Liver (tissue), 3 donors: Measurements from ENCODE around the gene SNX13.

ENCODE experiments used
- RAD21 ChIP-seq, 2 donors: IDR thresholded peaks; 2 replicates each; pipeline ENCODE4 v1.6.1; 2016; ENCODE audit warnings: antibody characterized with exemption in 2 of 2, mild to moderate bottlenecking in 2 of 2
- YY1 ChIP-seq: IDR thresholded peaks from 2 replicates; pipeline ENCODE4 v1.6.1; 2016; ENCODE audit warnings: antibody characterized with exemption, mild to moderate bottlenecking
- TF ChIP-seq, protein P1 (sequence below): IDR thresholded peaks from 2 replicates; pipeline ENCODE4 v1.6.1; 2016; ENCODE audit warnings: antibody characterized with exemption, mild to moderate bottlenecking
- TF ChIP-seq, protein P2 (sequence below): fragments of 150-350 bp; IDR thresholded peaks from 2 replicates; pipeline ENCODE4 v1.5.1; 2017; ENCODE audit warnings: improper control_type of control experiment, low read depth, low read length; ENCODE audit not compliant: missing input control
- donor health status: healthy.
- donor health status: healthy.

DNA sequence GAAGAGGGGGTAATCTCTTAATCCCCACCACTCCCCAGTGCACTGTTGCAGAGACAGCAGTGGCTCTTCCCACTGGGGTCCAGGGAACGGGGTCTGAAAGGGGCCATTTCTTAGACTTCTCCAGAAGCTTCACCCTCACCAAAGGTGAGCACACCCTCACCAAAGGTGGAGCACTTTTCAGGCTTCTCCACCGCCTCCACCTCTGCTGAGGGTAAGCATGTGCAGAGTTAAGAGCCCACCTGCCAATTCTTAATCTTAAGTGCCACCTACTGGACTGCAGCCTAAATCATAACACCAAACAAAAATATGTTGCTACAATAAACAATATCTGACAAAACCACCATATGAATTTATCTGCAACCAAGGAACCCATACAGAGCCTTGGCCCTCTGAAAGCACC is 27.0 kb downstream of the SNX13 start:
- TF ChIP-seq, protein P1, sequence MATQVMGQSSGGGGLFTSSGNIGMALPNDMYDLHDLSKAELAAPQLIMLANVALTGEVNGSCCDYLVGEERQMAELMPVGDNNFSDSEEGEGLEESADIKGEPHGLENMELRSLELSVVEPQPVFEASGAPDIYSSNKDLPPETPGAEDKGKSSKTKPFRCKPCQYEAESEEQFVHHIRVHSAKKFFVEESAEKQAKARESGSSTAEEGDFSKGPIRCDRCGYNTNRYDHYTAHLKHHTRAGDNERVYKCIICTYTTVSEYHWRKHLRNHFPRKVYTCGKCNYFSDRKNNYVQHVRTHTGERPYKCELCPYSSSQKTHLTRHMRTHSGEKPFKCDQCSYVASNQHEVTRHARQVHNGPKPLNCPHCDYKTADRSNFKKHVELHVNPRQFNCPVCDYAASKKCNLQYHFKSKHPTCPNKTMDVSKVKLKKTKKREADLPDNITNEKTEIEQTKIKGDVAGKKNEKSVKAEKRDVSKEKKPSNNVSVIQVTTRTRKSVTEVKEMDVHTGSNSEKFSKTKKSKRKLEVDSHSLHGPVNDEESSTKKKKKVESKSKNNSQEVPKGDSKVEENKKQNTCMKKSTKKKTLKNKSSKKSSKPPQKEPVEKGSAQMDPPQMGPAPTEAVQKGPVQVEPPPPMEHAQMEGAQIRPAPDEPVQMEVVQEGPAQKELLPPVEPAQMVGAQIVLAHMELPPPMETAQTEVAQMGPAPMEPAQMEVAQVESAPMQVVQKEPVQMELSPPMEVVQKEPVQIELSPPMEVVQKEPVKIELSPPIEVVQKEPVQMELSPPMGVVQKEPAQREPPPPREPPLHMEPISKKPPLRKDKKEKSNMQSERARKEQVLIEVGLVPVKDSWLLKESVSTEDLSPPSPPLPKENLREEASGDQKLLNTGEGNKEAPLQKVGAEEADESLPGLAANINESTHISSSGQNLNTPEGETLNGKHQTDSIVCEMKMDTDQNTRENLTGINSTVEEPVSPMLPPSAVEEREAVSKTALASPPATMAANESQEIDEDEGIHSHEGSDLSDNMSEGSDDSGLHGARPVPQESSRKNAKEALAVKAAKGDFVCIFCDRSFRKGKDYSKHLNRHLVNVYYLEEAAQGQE: no peak
- no peak for TF ChIP-seq RAD21 (IDR thresholded peaks at IDR 0.05)
- TF ChIP-seq, protein P2, sequence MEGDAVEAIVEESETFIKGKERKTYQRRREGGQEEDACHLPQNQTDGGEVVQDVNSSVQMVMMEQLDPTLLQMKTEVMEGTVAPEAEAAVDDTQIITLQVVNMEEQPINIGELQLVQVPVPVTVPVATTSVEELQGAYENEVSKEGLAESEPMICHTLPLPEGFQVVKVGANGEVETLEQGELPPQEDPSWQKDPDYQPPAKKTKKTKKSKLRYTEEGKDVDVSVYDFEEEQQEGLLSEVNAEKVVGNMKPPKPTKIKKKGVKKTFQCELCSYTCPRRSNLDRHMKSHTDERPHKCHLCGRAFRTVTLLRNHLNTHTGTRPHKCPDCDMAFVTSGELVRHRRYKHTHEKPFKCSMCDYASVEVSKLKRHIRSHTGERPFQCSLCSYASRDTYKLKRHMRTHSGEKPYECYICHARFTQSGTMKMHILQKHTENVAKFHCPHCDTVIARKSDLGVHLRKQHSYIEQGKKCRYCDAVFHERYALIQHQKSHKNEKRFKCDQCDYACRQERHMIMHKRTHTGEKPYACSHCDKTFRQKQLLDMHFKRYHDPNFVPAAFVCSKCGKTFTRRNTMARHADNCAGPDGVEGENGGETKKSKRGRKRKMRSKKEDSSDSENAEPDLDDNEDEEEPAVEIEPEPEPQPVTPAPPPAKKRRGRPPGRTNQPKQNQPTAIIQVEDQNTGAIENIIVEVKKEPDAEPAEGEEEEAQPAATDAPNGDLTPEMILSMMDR: no peak
- no peak for TF ChIP-seq YY1
